Measurements from ENCODE around the gene ANKRD16. TPM values are rescaled to one million over a fixed set of nuclear protein-coding genes. Genes with fewer than 3 reads are reported as not detected.

Gene ANKRD16
- polyA plus RNA-seq, 3 donors, result 1.4 to 2.9 (median 2.1) TPM

GRCh38 chr10:5817322-5818047, 72.2 kb downstream of the ANKRD16 start:
- Histone ChIP-seq H3K79me2 (ENCODE audit: insufficient read depth, low read length) (peaks cover 23% of the 10 kb centered on the region), H3K9ac (ENCODE audit: insufficient read depth, low read length, poor library complexity, severe bottlenecking) (no peak overlapping the region), H2AFZ (ENCODE audit: insufficient read depth, low read depth, low read length, poor library complexity, severe bottlenecking) (no peak overlapping the region), H3K27me3 (ENCODE audit: control insufficient read depth in 2 of 2, insufficient read depth in 2 of 2, low read length in 2 of 2) (no peaks in the 10 kb centered on the region), H4K20me1 (ENCODE audit: insufficient read depth, low read length) (no peaks in the 10 kb centered on the region), H3K4me3 (replicated peaks in 1 of 3; ENCODE audit: low read depth in 2 of 3, low read length in 3 of 3) (no peak overlapping the region), H3K4me1 (ENCODE audit: control insufficient read depth in 1 of 2, insufficient read depth in 2 of 2, low read length in 2 of 2) (peaks cover 33 to 40% of the 10 kb centered on the region in 2 donors), H3K4me2 (replicated peaks; ENCODE audit: extremely low read depth, low read length, poor library complexity, severe bottlenecking) (no peak overlapping the region), H3K36me3 (replicated peaks in 1 of 2; ENCODE audit: control insufficient read depth in 1 of 2, insufficient read depth in 2 of 2, low read length in 2 of 2) (no peaks in the 10 kb centered on the region), H3K27ac (ENCODE audit: low read depth in 1 of 2, low read length in 2 of 2) (no peak overlapping the region), H3K9me3 (replicated peaks in 1 of 2; ENCODE audit: control insufficient read depth in 1 of 2, insufficient read depth in 1 of 2, low read length in 2 of 2) (no peaks in the 10 kb centered on the region)
- H3K36me3 Mint-ChIP-seq, result no peaks in the 10 kb centered on the region
- intact Hi-C loops (cut with micrococcal nuclease), result loop anchor here in 1 of 2 donors (10.0 kb wide), 1 partner anchor 133 kb away; the partner anchor contains the start of gene TASOR2
- DNase-seq, result no peak
- H3K27ac Mint-ChIP-seq, result peak overlapping the region in 3 of 7 donors; percentile 9 to 51 (median 43)
- 74% methylated on average over 4 of the region's 4 CpGs for WGBS (ENCODE audit: insufficient coverage)
- H3K27me3 Mint-ChIP-seq (ENCODE audit: low read depth in 3 of 3), result peaks cover 0 to 2% (median 1%) of the 10 kb centered on the region in 3 donors
- no peak overlapping the region for H3K4me3 Mint-ChIP-seq
- no peaks in the 10 kb centered on the region for H3K9me3 Mint-ChIP-seq
- TF ChIP-seq CTCF (IDR thresholded peaks at IDR 0.05), result no peak
- peaks cover 39% of the 10 kb centered on the region for H3K4me1 Mint-ChIP-seq

- Histone ChIP-seq H3K36me3 (replicated peaks in 1 of 2; ENCODE audit: control insufficient read depth in 1 of 2, insufficient read depth in 2 of 2, low read length in 2 of 2) (no peaks in the 10 kb centered on the region), H3K4me1 (ENCODE audit: control insufficient read depth in 1 of 2, insufficient read depth in 2 of 2, low read length in 2 of 2) (peaks cover 38 to 53% of the 10 kb centered on the region in 2 donors), H3K4me3 (replicated peaks in 1 of 3; ENCODE audit: low read depth in 2 of 3, low read length in 3 of 3) (no peak overlapping the region), H3K27ac (ENCODE audit: low read depth in 1 of 2, low read length in 2 of 2) (no peak overlapping the region), H3K27me3 (ENCODE audit: control insufficient read depth in 2 of 2, insufficient read depth in 2 of 2, low read length in 2 of 2) (no peaks in the 10 kb centered on the region), H3K9ac (ENCODE audit: insufficient read depth, low read length, poor library complexity, severe bottlenecking) (no peak overlapping the region), H3K79me2 (ENCODE audit: insufficient read depth, low read length) (peaks cover 36% of the 10 kb centered on the region), H2AFZ (ENCODE audit: insufficient read depth, low read depth, low read length, poor library complexity, severe bottlenecking) (no peak overlapping the region), H4K20me1 (ENCODE audit: insufficient read depth, low read length) (peaks cover 12% of the 10 kb centered on the region), H3K4me2 (replicated peaks; ENCODE audit: extremely low read depth, low read length, poor library complexity, severe bottlenecking) (no peak overlapping the region), H3K9me3 (replicated peaks in 1 of 2; ENCODE audit: control insufficient read depth in 1 of 2, insufficient read depth in 1 of 2, low read length in 2 of 2) (no peaks in the 10 kb centered on the region)
- Mint-ChIP-seq H3K4me1 (peaks cover 50% of the 10 kb centered on the region), H3K27me3 (ENCODE audit: low read depth in 3 of 3) (peaks cover 0 to 2% (median 1%) of the 10 kb centered on the region in 3 donors), H3K4me3 (no peak overlapping the region), H3K36me3 (no peaks in the 10 kb centered on the region), H3K27ac (peak overlapping the region in 1 of 7 donors; percentile 3), H3K9me3 (no peaks in the 10 kb centered on the region)
- TF ChIP-seq CTCF (IDR thresholded peaks at IDR 0.05), result no peak
- peak in 1 of 3 donors; percentile 15 for DNase-seq
- intact Hi-C loops (cut with micrococcal nuclease), result loop anchor here in 1 of 2 donors (10.0 kb wide), 1 partner anchor 131 kb away; the partner anchor contains the start of gene TASOR2
Observed at GRCh38 chr10:5816170-5816569, 73.5 kb downstream of the ANKRD16 start.

All from CD14-positive monocyte (primary cell).